Astrocyte (in vitro differentiated cells and primary cell): ENCODE measurements around the gene ARHGAP26. TPM values are rescaled to one million over a fixed set of nuclear protein-coding genes. Genes with fewer than 3 reads are reported as not detected.

Experiments used
- DNase-seq: peaks from one replicate; pipeline ENCODE4 v3.0.0-alpha.2; 2010; ENCODE audit warnings: low read depth
- FAIRE-seq: peaks from 2 replicates; lab custom pipeline; 2011; peaks lifted over from hg19 to GRCh38; lab: Jason Lieb, UNC
- H2AFZ ChIP-seq: 2 replicates; pipeline ENCODE4 v1.6.0; 2012; ENCODE audit warnings: low read depth, low read length, inconsistent platforms
- H3K27ac ChIP-seq: 2 replicates; pipeline ENCODE4 v1.5.1; 2011; ENCODE audit warnings: low read depth, low read length, inconsistent platforms
- H3K27me3 ChIP-seq: 2 replicates; pipeline ENCODE4 v1.6.0; 2011; ENCODE audit warnings: low read length, inconsistent platforms; ENCODE audit not compliant: insufficient read depth
- H3K36me3 ChIP-seq: 2 replicates; pipeline ENCODE4 v1.5.1; 2011; ENCODE audit warnings: low read length, inconsistent platforms; ENCODE audit not compliant: insufficient read depth
- H3K4me1 ChIP-seq: 2 replicates; pipeline ENCODE4 v1.5.1; 2011; ENCODE audit warnings: low read length, inconsistent platforms; ENCODE audit not compliant: insufficient read depth
- H3K4me2 ChIP-seq: 2 replicates; pipeline ENCODE4 v1.6.0; 2012; ENCODE audit warnings: low read length, inconsistent platforms
- H3K4me3 ChIP-seq: 2 replicates; pipeline ENCODE4 v1.5.1; 2011; ENCODE audit warnings: low read depth, mild to moderate bottlenecking, low read length, inconsistent platforms; ENCODE audit not compliant: insufficient read depth
- H3K79me2 ChIP-seq: 2 replicates; pipeline ENCODE4 v1.6.0; 2012; ENCODE audit warnings: mild to moderate bottlenecking, low read length, inconsistent platforms; ENCODE audit not compliant: insufficient read depth
- H3K9ac ChIP-seq: 2 replicates; pipeline ENCODE4 v1.6.0; 2012; ENCODE audit warnings: mild to moderate bottlenecking, low read length, inconsistent platforms
- H3K9me3 ChIP-seq: 2 replicates; pipeline ENCODE4 v1.5.1; 2012; ENCODE audit warnings: low read depth, mild to moderate bottlenecking, low read length, inconsistent platforms; ENCODE audit not compliant: insufficient read depth
- H4K20me1 ChIP-seq: 2 replicates; pipeline ENCODE4 v1.6.0; 2012; ENCODE audit warnings: low read length, inconsistent platforms; ENCODE audit not compliant: insufficient read depth
- H3K27ac Mint-ChIP-seq: one replicate; pipeline ENCODE4 v1.8.0; 2021; ENCODE audit warnings: mild to moderate bottlenecking, mixed read lengths; ENCODE audit not compliant: unreplicated experiment
- H3K27me3 Mint-ChIP-seq: one replicate; pipeline ENCODE4 v1.8.0; 2021; ENCODE audit warnings: low read depth, mixed read lengths; ENCODE audit not compliant: unreplicated experiment
- H3K36me3 Mint-ChIP-seq: one replicate; pipeline ENCODE4 v1.8.0; 2021; ENCODE audit warnings: low read depth, mixed read lengths; ENCODE audit not compliant: unreplicated experiment
- H3K4me1 Mint-ChIP-seq: one replicate; pipeline ENCODE4 v1.8.0; 2021; ENCODE audit warnings: low read depth, mixed read lengths; ENCODE audit not compliant: unreplicated experiment
- H3K4me3 Mint-ChIP-seq: one replicate; pipeline ENCODE4 v1.8.0; 2021; ENCODE audit warnings: mild to moderate bottlenecking, moderate library complexity, mixed read lengths; ENCODE audit not compliant: unreplicated experiment
- H3K9me3 Mint-ChIP-seq: one replicate; pipeline ENCODE4 v1.8.0; 2021; ENCODE audit warnings: mild to moderate bottlenecking, mixed read lengths; ENCODE audit not compliant: unreplicated experiment
- EZH2 ChIP-seq: IDR thresholded peaks from 2 replicates; pipeline ENCODE4 v1.6.1; 2012; ENCODE audit warnings: mild to moderate bottlenecking, low read length, inconsistent platforms; ENCODE audit not compliant: insufficient read depth
- total RNA-seq: library from RNA; stranded (reverse); gene quantifications from 2 replicates; pipeline ENCODE4 v1.2.1, GENCODE V29; 2021
- TF ChIP-seq, protein P1 (sequence below): IDR thresholded peaks from 2 replicates; pipeline ENCODE4 v1.5.1; 2011; ENCODE audit warnings: low read depth, mild to moderate bottlenecking, inconsistent platforms, low read length, moderate library complexity; ENCODE audit not compliant: insufficient read depth

ARHGAP26 gene
- total RNA-seq, 1 donor from 2014 or later = 5.6 TPM

GRCh38 chr5:143188692-143189091 is 418.5 kb downstream of the ARHGAP26 start:
- H3K9me3 Mint-ChIP-seq = no peaks in the 10 kb centered on the region
- Histone ChIP-seq H3K36me3 (no peaks in the 10 kb centered on the region), H3K9ac (no peak overlapping the region), H2AFZ (no peak overlapping the region), H4K20me1 (no peaks in the 10 kb centered on the region), H3K4me3 (no peak overlapping the region), H3K27ac (no peak overlapping the region), H3K4me2 (no peak overlapping the region), H3K79me2 (no peaks in the 10 kb centered on the region), H3K4me1 (no peaks in the 10 kb centered on the region), H3K9me3 (no peaks in the 10 kb centered on the region), H3K27me3 (no peaks in the 10 kb centered on the region)
- no peak overlapping the region for H3K4me3 Mint-ChIP-seq
- no peak for DNase-seq
- peaks cover 3% of the 10 kb centered on the region for H3K27me3 Mint-ChIP-seq
- FAIRE-seq = no peak
- H3K36me3 Mint-ChIP-seq = no peaks in the 10 kb centered on the region
- peaks cover 9% of the 10 kb centered on the region for H3K4me1 Mint-ChIP-seq
- H3K27ac Mint-ChIP-seq = no peak overlapping the region
- TF ChIP-seq EZH2 = no peak
- TF ChIP-seq, protein P1, sequence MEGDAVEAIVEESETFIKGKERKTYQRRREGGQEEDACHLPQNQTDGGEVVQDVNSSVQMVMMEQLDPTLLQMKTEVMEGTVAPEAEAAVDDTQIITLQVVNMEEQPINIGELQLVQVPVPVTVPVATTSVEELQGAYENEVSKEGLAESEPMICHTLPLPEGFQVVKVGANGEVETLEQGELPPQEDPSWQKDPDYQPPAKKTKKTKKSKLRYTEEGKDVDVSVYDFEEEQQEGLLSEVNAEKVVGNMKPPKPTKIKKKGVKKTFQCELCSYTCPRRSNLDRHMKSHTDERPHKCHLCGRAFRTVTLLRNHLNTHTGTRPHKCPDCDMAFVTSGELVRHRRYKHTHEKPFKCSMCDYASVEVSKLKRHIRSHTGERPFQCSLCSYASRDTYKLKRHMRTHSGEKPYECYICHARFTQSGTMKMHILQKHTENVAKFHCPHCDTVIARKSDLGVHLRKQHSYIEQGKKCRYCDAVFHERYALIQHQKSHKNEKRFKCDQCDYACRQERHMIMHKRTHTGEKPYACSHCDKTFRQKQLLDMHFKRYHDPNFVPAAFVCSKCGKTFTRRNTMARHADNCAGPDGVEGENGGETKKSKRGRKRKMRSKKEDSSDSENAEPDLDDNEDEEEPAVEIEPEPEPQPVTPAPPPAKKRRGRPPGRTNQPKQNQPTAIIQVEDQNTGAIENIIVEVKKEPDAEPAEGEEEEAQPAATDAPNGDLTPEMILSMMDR = no peak

DNA sequence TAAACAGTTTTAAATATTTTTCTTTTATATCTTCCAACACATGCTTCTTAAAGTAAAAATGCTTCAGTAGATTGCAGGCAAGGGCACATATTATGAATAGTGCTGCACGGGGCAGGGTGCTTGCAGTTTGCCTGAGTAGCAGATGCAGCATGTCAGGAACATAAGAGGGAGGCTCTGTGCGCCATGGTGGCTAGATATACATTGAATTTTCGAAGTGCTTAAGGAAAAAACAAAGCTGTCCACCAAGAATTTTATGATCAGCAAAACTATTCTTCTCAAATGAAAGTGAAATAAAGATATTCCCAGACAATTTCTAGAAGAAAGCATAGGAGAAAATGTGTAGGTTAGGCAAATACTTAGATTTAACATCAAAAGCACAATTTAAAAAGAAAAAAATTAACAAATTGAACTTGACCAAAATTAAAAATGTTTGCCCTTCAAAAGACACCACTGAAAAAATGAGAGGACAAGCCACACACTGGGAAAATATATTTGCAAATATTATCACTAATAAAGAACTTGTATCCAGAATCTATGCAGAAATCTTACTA is 420.2 kb downstream of the ARHGAP26 start:
- no peaks in the 10 kb centered on the region for H3K27me3 Mint-ChIP-seq
- H3K4me3 ChIP-seq = no peak overlapping the region
- no peak overlapping the region for H2AFZ ChIP-seq
- no peak overlapping the region for H3K9ac ChIP-seq
- no peak for TF ChIP-seq EZH2
- TF ChIP-seq, protein P1 = no peak
- no peaks in the 10 kb centered on the region for H3K79me2 ChIP-seq
- FAIRE-seq (no peak), DNase-seq (no peak)
- H3K4me1 Mint-ChIP-seq = peaks cover 9% of the 10 kb centered on the region
- H3K9me3 ChIP-seq = no peaks in the 10 kb centered on the region
- H3K9me3 Mint-ChIP-seq = no peaks in the 10 kb centered on the region
- no peak overlapping the region for H3K27ac ChIP-seq
- no peaks in the 10 kb centered on the region for H3K36me3 Mint-ChIP-seq
- H3K27me3 ChIP-seq = no peaks in the 10 kb centered on the region
- H4K20me1 ChIP-seq = no peaks in the 10 kb centered on the region
- no peaks in the 10 kb centered on the region for H3K36me3 ChIP-seq
- H3K27ac Mint-ChIP-seq = no peak overlapping the region
- H3K4me2 ChIP-seq = no peak overlapping the region
- H3K4me1 ChIP-seq = no peaks in the 10 kb centered on the region
- H3K4me3 Mint-ChIP-seq = no peak overlapping the region

DNA sequence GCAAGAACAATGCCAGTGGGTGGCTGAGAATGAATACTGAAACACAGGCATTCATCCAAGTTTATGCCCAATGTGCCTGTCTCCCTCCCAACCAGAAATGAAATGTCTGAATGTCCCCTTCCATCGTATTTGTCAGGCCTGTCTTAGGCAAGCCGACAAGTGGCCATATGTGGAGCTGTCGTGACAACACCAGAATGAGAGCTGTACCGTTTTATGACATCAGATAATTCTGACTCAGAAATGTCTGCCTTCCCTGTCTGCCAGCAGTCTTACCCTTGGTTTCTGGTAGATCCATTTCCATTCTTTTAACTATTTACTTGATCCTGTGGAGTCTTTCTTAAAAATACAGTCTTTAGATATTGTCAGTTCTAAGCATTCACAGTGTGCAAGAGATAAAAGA is 421.5 kb downstream of the ARHGAP26 start:
- no peak overlapping the region for H3K4me2 ChIP-seq
- DNase-seq = no peak
- H3K4me3 Mint-ChIP-seq = no peak overlapping the region
- H3K27me3 Mint-ChIP-seq = no peaks in the 10 kb centered on the region
- FAIRE-seq = no peak
- no peak overlapping the region for H2AFZ ChIP-seq
- no peak overlapping the region for H3K27ac Mint-ChIP-seq
- H4K20me1 ChIP-seq = no peaks in the 10 kb centered on the region
- H3K4me3 ChIP-seq = no peak overlapping the region
- no peaks in the 10 kb centered on the region for H3K36me3 ChIP-seq
- H3K79me2 ChIP-seq = no peaks in the 10 kb centered on the region
- peaks cover 6% of the 10 kb centered on the region for H3K4me1 Mint-ChIP-seq
- no peaks in the 10 kb centered on the region for H3K27me3 ChIP-seq
- no peak overlapping the region for H3K27ac ChIP-seq
- H3K9ac ChIP-seq = no peak overlapping the region
- H3K4me1 ChIP-seq = no peaks in the 10 kb centered on the region
- no peaks in the 10 kb centered on the region for H3K9me3 Mint-ChIP-seq
- H3K36me3 Mint-ChIP-seq = no peaks in the 10 kb centered on the region
- no peaks in the 10 kb centered on the region for H3K9me3 ChIP-seq
- TF ChIP-seq EZH2 = no peak
- TF ChIP-seq, protein P1 = no peak
